Stimulated activated CD8-positive, alpha-beta memory T cell treated with anti-CD3 and anti-CD28 coated beads, Interleukin-12 subunit alpha, Interleukin-12 subunit beta, amount 100 ng/mL, for 1 hour (primary cell): ENCODE data around the gene ERN1.

Source experiments
- DNase-seq: peaks from one replicate; pipeline ENCODE4 v3.0.0-alpha.2; 2020; ENCODE audit warnings: low read depth

ERN1 gene

DNA sequence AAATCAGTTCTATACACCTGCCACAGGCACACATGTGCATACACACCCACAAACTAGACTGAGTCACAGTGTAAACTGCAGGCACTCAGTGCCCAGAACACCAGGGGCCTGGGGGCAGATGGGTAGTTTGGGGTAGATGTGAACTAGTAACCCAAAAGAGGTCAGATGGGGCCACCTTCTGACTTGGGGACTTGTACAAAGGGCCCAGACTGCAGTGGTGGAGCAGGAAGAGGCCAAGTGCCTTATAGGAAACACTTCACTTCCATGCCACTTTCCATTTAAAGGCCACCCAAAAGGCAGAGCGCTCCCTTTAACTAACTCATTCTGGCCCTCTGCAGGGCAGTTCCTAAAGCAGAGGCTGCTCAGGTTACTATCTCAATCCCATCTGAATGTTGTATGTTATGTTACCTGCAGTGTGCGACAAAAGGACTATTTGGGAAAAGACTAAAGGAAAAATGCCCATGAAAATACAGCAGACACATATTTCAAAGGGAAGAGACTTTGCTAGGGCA is 27.8 kb upstream of the ERN1 start:
- no peak for DNase-seq

DNA sequence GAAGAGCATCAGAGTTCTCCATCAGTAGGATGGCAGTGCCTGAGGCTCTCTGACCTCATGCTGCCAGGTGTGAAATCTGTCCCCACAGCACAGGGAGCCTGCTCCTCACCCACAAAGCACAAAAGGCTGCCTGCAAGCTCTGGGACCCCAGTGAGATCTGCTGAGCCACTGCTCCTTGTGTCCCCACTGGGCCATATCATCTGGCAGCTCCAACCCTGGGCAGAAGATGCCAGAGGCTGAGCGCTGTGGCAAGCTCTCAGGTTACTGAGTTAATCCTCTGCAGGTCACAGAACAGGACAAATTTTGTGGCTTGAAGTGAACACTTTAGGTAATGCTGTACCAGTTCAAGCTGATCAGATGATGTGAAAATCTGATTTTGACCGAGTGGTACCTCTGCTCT is 26.7 kb upstream of the ERN1 start:
- no peak for DNase-seq

DNA sequence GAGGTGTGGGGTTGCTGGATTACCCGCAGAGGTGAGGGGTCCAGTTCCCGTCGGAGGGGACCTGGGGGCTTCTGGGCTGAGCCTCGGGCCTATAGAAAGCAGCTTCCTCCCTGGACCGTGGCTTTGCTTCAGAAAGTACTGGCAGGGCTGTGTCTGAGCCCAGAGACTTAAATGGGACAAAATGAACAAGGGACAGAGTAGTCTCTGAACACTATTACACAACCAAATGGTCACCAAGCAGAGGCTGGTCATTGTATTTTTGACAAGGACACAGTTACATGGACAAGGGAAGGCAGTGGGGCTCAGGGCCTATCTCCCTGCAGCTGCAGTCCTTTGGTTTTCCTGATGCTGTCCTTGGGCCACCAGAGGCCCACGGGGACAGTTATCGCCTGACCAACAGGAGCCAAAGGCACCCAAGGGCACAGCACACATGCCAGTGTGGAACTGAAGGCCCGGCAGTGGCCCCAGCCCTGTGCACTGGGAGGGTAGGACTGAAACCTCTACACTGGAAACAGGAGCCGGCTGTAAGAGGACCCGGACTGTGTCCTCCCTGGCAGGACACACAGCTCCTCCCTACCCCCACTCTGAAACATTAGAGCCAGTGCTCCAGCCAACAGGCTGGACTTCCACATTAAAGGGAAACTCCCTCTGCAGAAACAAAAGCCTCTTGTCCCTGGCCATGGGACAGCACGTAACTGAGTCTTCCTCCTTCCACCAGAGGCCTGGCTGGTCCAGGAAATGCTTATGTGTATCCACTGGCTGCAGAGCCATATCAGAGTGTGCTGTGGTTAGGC is 26.0 kb upstream of the ERN1 start:
- DNase-seq = no peak

DNA sequence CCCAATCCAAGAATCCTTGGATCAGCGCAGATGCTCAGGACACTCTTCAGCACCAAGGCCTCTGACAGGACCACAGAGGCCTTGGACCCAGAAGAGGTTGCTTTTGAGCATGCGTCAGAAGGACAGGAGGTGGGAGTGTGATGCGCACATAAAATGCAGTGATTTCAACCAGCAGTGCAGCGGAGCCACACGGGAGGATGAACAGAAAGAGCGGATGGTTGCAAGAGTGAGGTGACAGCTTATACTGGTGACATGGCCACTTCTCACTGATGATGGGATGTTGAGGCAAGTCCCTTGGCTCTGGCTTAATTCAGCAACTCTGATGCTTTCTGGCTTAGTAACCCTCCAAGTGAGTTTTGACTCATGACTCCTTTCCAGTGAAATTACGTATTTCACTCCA is 25.2 kb upstream of the ERN1 start:
- no peak for DNase-seq

DNA sequence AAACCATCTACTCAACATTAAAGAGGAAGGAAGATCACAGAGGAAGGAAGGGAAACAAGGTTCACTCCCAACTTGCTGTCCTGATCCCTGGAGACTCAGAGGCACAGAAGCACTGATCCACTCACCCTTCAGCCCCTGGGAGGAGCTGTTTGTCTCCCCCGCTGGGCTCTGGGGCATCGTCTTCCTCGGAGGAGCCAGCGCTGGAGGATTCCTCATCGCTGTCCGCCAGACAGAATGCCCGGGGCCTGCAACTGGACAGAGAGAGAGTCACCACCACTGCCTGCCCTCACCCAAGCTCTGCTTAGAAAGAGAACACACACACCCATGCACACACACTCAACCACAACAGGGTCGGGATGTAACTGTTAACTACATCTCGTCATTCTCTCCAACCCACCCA is 24.8 kb upstream of the ERN1 start:
- DNase-seq = no peak

DNA sequence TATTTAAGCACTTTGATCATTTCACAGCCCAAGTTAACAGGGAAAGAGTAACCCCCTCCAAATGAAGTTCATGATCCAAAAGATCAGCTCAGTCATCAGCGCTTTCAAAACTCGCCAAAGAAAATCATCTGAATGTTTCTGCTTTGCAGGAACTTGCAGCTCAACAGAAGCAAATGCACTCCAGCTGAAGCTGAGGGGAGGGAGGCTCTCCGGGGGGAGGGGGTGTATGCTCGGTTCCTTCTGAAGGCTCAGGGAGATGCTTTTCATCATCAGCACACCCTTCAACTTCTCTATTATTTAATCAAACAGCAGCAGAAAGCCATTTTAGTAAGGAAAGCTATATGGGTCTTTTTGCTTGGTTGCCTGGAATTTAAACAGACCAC is 24.4 kb upstream of the ERN1 start:
- no peak for DNase-seq

DNA sequence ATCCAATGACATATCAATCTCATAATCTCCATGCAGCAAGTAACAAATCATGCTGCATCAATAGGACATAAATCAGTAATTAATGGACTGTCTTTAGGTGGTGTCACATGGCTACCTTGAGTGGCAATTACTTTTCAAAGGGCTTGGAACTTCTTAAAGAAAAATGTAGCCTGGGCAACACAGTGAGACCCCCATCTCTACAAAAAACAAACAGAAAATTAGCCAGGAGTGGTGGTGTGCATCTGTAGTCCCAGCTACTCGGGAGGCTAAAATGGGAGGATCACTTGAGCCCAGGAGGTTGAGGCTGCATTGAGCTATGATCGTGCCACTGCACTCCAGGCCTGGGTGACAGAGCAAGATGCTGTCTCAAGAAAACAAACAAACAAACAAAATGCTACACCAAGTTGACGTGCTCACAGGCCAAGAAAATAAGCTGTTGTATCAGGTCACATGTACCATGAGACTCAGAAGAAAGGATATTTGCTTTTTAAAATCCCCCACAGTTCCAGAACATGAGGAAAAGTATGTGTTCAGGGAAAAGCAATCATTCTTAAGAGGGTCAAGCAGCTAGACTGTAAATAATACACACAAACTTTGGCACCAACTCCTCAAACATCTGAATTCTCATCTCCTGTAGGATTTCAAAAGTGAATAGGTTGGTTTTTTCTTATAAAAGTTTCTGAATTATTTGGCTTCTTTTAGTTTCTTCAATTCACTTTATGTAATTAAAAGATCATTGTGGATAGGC is 23.8 kb upstream of the ERN1 start:
- no peak for DNase-seq

DNA sequence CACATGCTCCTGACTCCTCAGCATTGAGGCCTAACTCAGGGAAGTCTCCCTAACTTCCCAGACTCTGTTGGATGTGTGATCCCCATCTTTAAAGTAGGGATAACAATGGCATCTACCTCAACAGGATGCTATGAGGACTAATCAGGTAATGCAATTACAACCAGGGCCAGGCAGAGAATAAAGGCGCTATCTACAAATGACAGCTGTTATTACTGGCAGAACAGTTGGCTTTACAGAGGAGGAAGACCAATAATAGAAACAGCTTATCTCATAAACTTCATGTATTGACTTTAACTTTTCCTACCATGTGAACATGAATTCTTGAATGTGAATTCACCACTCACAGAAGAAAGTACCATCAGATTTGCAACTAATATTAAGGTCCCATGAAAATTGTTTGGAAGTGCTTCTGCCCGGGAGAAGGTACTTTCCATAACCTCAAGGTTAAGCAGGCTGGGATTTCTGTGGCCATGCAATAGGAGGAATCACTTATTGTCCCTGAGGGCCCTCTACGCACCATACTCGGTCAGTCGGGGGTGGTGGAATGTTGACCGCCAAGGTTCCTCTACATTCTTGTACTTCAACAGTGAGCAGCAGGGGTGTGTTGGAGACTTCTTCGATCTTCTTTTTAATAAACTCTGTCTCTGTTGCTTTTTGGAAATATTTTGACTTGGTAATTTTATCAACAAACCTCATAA is 22.6 kb upstream of the ERN1 start:
- no peak for DNase-seq

DNA sequence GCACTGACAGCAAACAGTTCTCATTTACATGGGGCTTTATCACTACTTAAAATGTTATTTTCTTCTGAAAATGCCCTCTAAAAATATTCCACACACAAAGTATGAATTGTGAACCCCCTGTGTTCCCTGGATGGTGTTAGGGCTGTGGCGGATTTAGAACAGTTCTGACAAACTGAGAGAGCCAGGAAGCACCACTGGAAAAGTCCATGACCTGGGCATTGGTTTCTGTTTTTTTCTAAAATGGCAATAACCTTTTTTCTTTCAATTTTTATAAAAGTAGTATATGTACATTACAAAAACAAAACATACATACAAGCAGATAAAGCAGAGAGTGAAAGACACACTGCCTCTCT is 21.0 kb upstream of the ERN1 start:
- no peak for DNase-seq

DNA sequence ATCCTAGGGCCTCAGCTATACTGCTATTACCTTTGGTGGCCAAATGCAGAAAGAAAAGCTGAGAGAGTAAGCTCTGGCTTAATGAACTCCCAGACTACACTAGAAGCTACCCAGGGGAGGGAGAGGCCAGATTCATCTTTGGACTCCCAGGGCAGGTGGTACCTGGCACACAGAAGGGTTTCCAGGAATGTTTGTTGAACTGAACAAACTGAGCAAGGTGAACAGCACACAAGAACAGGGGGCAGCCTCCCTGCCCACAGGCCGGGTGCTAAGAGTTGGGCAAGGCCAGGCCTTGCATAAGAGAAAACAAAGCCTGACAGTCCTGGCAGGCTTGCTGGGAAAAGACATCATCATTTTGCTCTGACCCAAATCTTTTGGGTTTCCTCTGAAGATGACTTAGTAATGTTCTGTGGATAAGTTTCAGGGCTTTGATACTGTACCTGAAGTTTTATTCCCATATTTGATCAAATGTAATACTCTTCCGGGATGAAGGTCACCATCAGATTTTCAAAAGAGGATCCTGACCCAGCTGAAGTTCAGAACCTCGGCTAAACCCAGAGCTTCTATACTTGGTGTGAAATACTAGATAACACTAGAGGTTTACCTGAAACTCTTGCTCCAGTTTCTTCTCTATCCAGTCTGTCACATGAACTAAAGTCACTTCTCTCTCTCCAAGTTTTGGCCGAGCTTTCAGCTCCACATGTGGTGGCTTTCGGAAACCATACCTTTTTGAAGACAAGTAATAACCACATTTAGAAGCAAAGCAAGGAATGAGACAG is 20.5 kb upstream of the ERN1 start:
- DNase-seq = no peak

DNA sequence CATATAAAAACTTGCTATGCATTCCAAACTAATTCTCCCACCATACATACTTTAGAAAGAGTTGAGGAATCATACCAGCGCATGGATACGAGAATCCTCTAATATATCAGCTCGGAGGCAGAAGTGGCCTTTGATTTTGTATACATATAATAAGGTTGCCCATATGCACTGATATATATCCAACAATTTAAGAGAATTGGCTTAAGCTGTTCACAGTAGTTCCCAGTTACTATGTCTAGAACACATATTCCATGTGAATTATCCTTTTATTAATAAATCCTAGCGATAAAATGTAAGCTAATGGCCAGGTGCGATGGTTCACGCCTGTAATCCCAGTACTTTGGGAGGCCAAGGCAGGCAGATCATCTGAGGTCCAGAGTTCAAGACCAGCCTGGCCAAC is 19.3 kb upstream of the ERN1 start:
- no peak for DNase-seq

DNA sequence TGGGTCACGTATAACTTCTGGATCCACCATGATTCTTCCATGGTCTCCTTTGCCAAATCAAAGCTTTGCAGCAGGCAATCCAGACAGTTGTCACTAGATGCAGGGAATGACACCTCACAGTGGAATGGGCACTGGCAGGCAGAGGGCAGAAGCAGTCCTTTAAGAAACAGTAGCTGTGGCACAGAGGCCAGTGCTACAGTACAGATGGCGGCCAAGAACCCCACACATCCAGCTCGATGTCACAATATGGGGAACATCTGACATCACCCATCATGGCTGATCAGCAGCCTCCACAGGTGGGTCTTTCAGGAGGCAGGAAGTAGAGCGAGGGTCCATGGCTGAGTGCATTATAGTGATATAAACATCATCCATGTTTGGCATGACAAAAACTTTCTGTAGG is 18.8 kb upstream of the ERN1 start:
- no peak for DNase-seq

DNA sequence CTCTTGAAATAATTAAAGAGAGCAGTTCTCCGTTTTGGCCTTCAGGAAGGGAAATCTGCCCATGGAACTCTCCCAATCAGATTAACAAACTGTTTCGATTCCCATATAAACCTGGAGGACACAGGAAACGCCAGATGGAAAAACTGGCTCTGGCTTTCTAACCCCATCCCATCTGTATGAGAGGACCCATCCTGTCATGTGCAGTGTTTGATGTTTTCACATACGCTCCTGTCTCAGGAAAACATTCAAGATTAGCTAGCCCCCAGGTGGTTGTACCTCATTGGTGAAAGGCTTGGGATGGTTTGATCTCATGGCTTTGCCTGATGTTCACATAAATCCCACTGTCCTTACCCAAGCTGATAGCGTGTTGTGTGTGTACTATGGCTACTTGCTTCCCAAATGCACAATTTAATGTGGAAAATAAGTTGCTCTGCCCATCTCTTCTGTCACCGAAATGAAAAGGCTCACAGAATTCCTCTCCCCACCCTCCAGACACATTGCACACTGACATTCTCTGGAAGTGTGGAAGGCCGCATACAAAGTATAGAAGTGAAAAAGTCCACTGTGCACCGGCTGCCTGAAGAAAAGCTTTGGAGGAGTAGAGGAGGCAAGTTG is 18.2 kb upstream of the ERN1 start:
- no peak for DNase-seq

DNA sequence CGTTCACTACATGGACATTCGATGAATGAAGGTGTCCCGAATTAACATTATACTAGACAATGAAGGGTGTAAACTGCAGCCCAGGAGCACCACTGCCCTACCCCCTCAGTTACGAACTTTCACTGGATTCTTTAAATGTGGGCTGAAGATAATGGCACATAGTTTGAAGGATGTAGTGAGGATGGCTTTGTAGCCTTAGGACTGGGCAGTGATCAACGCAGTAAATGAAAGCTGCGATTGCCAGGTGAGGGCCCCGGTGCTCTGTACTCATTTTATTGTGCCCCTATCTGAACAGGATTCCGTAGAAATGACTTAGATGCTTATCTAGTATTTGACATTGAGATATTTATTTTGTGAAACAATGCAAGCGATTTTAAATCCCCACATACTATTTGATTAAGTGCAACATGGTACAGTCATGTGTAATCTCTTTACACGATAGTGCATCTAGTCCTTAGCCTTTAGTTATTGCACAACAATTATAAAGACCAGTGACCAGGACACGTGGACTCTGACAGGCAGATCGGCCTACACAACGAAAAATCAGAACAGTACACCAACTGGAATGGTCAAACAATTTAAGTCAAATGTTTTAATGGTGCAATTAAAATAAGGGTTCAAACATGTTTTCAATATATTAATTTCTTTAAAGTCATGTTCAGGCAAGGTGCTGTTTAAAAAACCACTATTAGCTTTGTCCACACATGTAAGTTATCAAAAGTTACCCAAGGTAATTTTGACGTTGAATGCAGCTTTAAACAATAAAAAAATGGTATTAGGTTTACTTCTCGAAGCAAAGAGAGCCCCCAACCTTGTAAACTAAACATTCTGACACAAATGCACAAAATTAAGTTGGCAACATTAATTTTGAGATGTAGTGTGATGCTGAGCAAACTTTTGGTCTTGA is 17.4 kb upstream of the ERN1 start:
- no peak for DNase-seq

DNA sequence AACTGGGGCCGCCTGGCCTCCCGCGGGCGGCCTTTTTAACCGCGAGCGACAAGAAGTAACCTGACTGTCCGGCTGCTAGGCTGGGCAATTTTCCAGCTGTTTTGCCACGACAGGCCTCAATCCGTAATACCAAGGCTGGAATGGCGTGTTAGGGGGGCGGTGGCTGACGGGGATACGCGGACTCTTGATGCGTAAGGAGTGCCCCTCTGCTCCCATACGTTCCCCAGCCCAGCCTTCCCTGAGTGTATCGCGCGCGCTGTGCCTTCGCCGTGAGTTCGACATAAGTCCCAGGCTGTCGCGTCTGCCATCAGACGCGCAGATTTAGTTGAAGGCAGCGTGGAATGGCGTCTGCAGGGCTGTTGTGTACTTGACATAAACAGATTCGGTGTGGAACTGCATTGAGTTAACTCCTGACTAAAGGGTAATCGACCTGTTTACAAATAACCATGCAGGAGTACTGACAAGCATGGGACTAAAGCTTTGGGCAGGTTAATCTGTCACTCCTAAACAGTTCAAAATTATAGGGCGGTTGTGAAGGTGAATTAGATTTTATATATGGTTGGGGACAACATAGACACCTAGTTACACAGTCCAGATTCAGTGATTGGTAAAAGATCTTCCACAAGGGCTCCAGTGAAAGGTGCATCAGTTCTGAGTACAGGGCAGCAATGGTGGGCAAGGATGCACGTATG is 16.6 kb upstream of the ERN1 start:
- DNase-seq = no peak

DNA sequence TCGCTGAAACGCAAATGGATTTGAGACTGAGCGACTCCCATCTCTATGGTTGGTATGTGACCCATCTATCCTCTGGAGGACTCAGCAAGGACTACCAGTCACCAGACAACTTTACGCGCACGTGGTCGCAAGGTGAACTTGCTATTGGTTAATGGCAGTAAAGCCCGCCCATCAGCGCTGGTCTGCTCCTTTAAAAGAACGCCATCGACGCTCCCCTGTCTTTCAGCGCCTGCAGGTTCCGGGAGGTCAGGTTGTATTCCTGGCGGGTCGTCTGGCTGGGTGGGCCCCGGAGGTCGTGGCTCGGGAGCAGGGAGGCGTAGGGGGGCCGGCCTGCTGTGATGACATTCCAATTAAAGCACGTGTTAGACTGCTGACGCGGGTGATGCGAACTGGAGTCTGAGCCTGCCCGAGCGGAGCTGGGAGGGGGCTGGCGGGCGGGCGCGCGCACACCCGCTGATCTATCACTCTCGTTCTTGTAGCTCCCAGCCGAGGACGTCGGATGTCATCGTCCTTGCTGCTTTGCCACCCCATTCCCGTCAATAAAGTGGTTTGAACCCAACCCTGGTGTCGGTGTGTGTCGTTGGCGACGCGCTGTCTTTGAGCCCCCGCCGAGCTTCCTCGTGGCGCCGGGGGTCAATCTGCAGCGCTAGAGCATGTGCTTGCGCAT is 15.9 kb upstream of the ERN1 start:
- peak; percentile 93 for DNase-seq

DNA sequence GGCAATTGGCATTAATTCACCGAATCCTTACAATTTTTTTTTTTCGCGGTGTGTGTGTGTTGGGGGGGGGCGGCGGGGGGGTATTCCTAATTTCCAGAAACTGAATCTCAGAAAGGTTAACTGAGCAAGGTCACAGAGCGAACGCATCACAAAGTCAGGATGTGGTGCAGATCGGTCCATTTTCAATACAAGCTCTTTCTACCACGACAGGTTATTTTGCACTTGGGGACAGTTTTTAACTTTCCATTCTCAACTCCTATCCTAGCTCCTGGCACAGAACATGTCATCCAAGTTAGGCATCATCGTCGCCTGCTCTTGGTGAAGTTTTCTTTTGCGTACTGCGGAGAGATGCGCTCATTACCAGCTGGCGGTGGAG is 15.4 kb upstream of the ERN1 start:
- no peak for DNase-seq

DNA sequence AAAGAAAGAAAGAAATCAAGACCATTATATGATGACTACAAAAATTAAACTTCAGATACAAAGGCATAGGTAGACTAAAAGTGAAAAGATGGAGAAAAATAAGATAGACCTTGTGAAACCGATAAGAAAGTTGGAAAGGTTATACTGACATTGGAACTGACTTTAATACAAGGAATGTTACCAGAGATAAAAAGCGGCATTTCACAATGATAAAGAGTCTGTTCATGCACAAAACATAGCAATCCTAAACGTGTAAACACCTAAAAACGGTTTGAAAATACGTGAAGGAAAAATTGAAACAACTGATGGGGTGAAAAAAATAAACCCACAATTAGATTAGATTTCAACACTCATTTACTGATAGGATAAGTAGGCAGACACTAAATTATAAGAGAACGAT is 9.6 kb upstream of the ERN1 start:
- DNase-seq = no peak

DNA sequence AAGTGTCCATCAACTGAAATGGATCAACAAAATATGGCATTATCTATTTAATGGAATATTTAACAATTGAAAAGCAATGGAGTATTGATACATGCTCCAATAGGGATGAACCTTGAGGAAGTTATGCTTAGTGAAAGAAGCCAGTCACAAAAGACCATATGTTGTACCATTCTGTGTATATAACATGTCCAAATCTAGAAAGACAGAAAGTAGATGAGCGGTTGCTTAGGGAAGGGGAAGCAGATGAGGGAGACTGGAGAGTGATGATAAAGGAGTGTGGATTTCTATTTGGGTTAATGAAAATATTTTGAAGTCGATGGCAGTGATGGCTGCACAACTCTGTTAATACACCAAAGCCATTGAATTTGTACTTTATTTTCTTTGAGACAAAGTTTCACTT is 8.5 kb upstream of the ERN1 start:
- DNase-seq = no peak

DNA sequence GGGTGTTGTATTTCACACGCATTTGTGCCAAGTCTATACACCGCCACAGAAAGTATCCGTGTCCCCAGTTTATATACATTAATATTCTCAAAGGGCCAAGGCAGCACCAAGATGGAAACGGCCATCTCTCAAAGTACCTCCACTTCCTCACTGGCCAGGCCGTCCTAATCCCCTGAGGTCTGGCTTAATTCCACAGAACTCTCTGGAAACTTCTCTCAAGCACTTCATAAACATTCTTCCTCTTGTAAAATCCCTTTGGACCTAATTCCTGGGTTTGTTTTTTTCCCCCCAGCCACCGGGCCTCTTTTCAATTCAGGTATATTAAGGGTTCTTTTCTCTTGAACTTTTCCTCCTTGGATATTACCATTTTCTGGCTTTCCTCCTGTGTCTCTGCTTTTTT is 5.1 kb upstream of the ERN1 start:
- DNase-seq = no peak
